Activated CD4-positive, alpha-beta T cell treated with anti-CD3 and anti-CD28 coated beads for 4 hours (primary cell): ENCODE results near the gene RBMS3.

Experiments
- DNase-seq, 2 donors: peaks; one replicate each; pipeline ENCODE4 v3.0.0-alpha.2; 2020

RBMS3 gene

GRCh38 chr3:29279286-29279685 lies 1.6 kb upstream of the RBMS3 start:
- no peak for DNase-seq

GRCh38 chr3:29279806-29280205 lies 1.1 kb upstream of the RBMS3 start:
- no peak for DNase-seq

GRCh38 chr3:29281094-29281343 lies 148 bp downstream of the RBMS3 start:
- no peak for DNase-seq

GRCh38 chr3:29281344-29282241 lies 722 bp downstream of the RBMS3 start:
- DNase-seq = no peak

- DNase-seq = no peak
Measured at GRCh38 chr3:29282427-29283230, 1.8 kb downstream of the RBMS3 start.

GRCh38 chr3:29283231-29284119 lies 2.6 kb downstream of the RBMS3 start:
- no peak for DNase-seq

GRCh38 chr3:29284497-29284896 lies 3.6 kb downstream of the RBMS3 start:
- DNase-seq = no peak

GRCh38 chr3:29285471-29286071 lies 4.7 kb downstream of the RBMS3 start:
- DNase-seq = no peak

- no peak for DNase-seq
Measured at GRCh38 chr3:29286478-29287240, 5.8 kb downstream of the RBMS3 start.

GRCh38 chr3:29290596-29290995 lies 9.7 kb downstream of the RBMS3 start:
- DNase-seq = no peak

- no peak for DNase-seq
Measured at GRCh38 chr3:29291260-29291981, 10.6 kb downstream of the RBMS3 start.

- DNase-seq = no peak
Measured at GRCh38 chr3:29291982-29292363, 11.1 kb downstream of the RBMS3 start.

- no peak for DNase-seq
Measured at GRCh38 chr3:29293421-29293820, 12.6 kb downstream of the RBMS3 start.

GRCh38 chr3:29297998-29298397 lies 17.1 kb downstream of the RBMS3 start:
- no peak for DNase-seq

- no peak for DNase-seq
Measured at GRCh38 chr3:29301332-29302019, 20.6 kb downstream of the RBMS3 start.

- DNase-seq = no peak
Measured at GRCh38 chr3:29302619-29303018, 21.7 kb downstream of the RBMS3 start.

GRCh38 chr3:29307295-29307694 lies 26.4 kb downstream of the RBMS3 start:
- no peak for DNase-seq

GRCh38 chr3:29310865-29311264 lies 30.0 kb downstream of the RBMS3 start:
- DNase-seq = no peak

- DNase-seq = no peak
Measured at GRCh38 chr3:29311795-29312194, 30.9 kb downstream of the RBMS3 start.

- DNase-seq = no peak
Measured at GRCh38 chr3:29312395-29312794, 31.5 kb downstream of the RBMS3 start.

GRCh38 chr3:29312960-29313452 lies 32.1 kb downstream of the RBMS3 start:
- no peak for DNase-seq
